Uterus (tissue), 4 donors: Measurements from ENCODE around the gene GRM8. TPM values are rescaled to one million over a fixed set of nuclear protein-coding genes. Genes with fewer than 3 reads are reported as not detected.

Experiments used
- DNase-seq, 2 donors: peaks; one replicate each; pipeline ENCODE4 v3.0.0-alpha.2; 2019 to 2020
- H3K27ac ChIP-seq, 2 donors: fragments of 200-600 bp; sonication (generic); 1 replicate in 1 of 2; 2 replicates in 1 of 2; pipeline ENCODE4 v1.5.1; 2016 to 2018
- H3K27me3 ChIP-seq, 2 donors: fragments of 200-600 bp; sonication (generic); one replicate each; pipeline ENCODE4 v1.5.1; 2018 to 2019; ENCODE audit warnings: control low read depth in 1 of 2
- H3K36me3 ChIP-seq, 2 donors: fragments of 200-600 bp; sonication (generic); one replicate each; pipeline ENCODE4 v1.5.1; 2019; ENCODE audit warnings: control low read depth in 1 of 2
- H3K4me1 ChIP-seq, 2 donors: fragments of 200-600 bp; sonication (generic); one replicate each; pipeline ENCODE4 v1.5.1; 2018 to 2019; ENCODE audit warnings: control low read depth in 1 of 2
- H3K4me3 ChIP-seq, 2 donors: fragments of 200-600 bp; sonication (generic); 1 replicate in 1 of 2; 2 replicates in 1 of 2; pipeline ENCODE4 v1.5.1; 2018 to 2019; ENCODE audit warnings: mild to moderate bottlenecking in 1 of 2
- H3K9me3 ChIP-seq, 2 donors: fragments of 200-600 bp; sonication (generic); one replicate each; pipeline ENCODE4 v1.5.1; 2019; ENCODE audit warnings: control low read depth in 1 of 2
- CTCF ChIP-seq, 4 experiments: fragments of 200-600 bp in 2 of 4; fragments of 450-650 bp in 2 of 4; sonication (generic) in 2 of 4; IDR thresholded peaks; one replicate each; pipeline ENCODE4 v1.5.1; 2016 to 2019; ENCODE audit warnings: antibody characterized with exemption in 4 of 4, mild to moderate bottlenecking in 2 of 4, moderate library complexity in 1 of 4
- POLR2A ChIP-seq, 2 donors: fragments of 450-650 bp; IDR thresholded peaks; one replicate each; pipeline ENCODE4 v1.6.1; 2016; ENCODE audit warnings: antibody characterized with exemption in 2 of 2, mild to moderate bottlenecking in 1 of 2, moderate library complexity in 1 of 2
- intact Hi-C: fragments of 100-400 bp; cut with DNase I; formaldehyde crosslinking; loops from one replicate; pipeline ENCODE4 v1.15.1; 2023; ENCODE audit warnings: low total_unique reads
- total RNA-seq, 4 donors: library from RNA; depleted of rRNA in 3 of 4; stranded (reverse); fragments of >200 nt in 3 of 4; gene quantifications; one replicate each; pipeline versions ENCODE4 v1.1.0 to v1.2.4, GENCODE V29; 2014 to 2023
- donor health status: DM: yes; HTN: yes; CAD: no.

GRM8 gene
- total RNA-seq, 4 donors from 2014 or later: 3.9 TPM; not detected in 3

GRCh38 chr7:127081539-127081938 lies 171.2 kb downstream of the GRM8 start:
- intact Hi-C loops: no loop called here
- Histone ChIP-seq H3K27me3 (no peaks in the 10 kb centered on the region), H3K9me3 (no peaks in the 10 kb centered on the region), H3K36me3 (no peaks in the 10 kb centered on the region), H3K4me3 (no peak overlapping the region), H3K4me1 (no peaks in the 10 kb centered on the region), H3K27ac (no peak overlapping the region)
- TF ChIP-seq POLR2A (IDR thresholded peaks at IDR 0.05) (no peak), CTCF (IDR thresholded peaks at IDR 0.05) (no peak)
- no peak for DNase-seq

GRCh38 chr7:127080576-127080975 lies 172.2 kb downstream of the GRM8 start:
- no peak overlapping the region for H3K27ac ChIP-seq
- no peak overlapping the region for H3K4me3 ChIP-seq
- no peak for TF ChIP-seq CTCF (IDR thresholded peaks at IDR 0.05)
- TF ChIP-seq POLR2A (IDR thresholded peaks at IDR 0.05): no peak
- no peaks in the 10 kb centered on the region for H3K4me1 ChIP-seq
- H3K36me3 ChIP-seq: no peaks in the 10 kb centered on the region
- DNase-seq: no peak
- H3K9me3 ChIP-seq: no peaks in the 10 kb centered on the region
- no peaks in the 10 kb centered on the region for H3K27me3 ChIP-seq
- intact Hi-C loops: no loop called here

- Histone ChIP-seq H3K4me1 (no peaks in the 10 kb centered on the region), H3K9me3 (no peaks in the 10 kb centered on the region), H3K27ac (no peak overlapping the region), H3K27me3 (no peaks in the 10 kb centered on the region), H3K4me3 (no peak overlapping the region), H3K36me3 (no peaks in the 10 kb centered on the region)
- intact Hi-C loops: no loop called here
- no peak for TF ChIP-seq POLR2A (IDR thresholded peaks at IDR 0.05)
- no peak for TF ChIP-seq CTCF (IDR thresholded peaks at IDR 0.05)
- no peak for DNase-seq
Observed at GRCh38 chr7:127066974-127067373, 185.8 kb downstream of the GRM8 start.

- Histone ChIP-seq H3K9me3 (no peaks in the 10 kb centered on the region), H3K27me3 (no peaks in the 10 kb centered on the region), H3K27ac (no peak overlapping the region), H3K36me3 (no peaks in the 10 kb centered on the region), H3K4me3 (no peak overlapping the region), H3K4me1 (no peaks in the 10 kb centered on the region)
- no peak for DNase-seq
- TF ChIP-seq CTCF (IDR thresholded peaks at IDR 0.05): no peak
- TF ChIP-seq POLR2A (IDR thresholded peaks at IDR 0.05): no peak
- intact Hi-C loops: no loop called here
Observed at GRCh38 chr7:127059475-127059874, 193.3 kb downstream of the GRM8 start.

GRCh38 chr7:127057918-127058317 lies 194.8 kb downstream of the GRM8 start:
- intact Hi-C loops: no loop called here
- H3K4me1 ChIP-seq: no peaks in the 10 kb centered on the region
- no peak overlapping the region for H3K27ac ChIP-seq
- no peaks in the 10 kb centered on the region for H3K9me3 ChIP-seq
- no peaks in the 10 kb centered on the region for H3K27me3 ChIP-seq
- H3K4me3 ChIP-seq: no peak overlapping the region
- DNase-seq: no peak
- no peaks in the 10 kb centered on the region for H3K36me3 ChIP-seq
- no peak for TF ChIP-seq CTCF (IDR thresholded peaks at IDR 0.05)
- TF ChIP-seq POLR2A (IDR thresholded peaks at IDR 0.05): no peak
